Measurements from ENCODE around the gene HLA-E.
A peak's percentile ranks its signal among the peaks of the same experiment; 100 is the strongest.
"Not testable (repeated sequence)": the region's sequence is repeated elsewhere in the genome, so short reads cannot be mapped to it uniquely, and the experiment has no call there.

Gene HLA-E

GRCh38 chr6:30462482-30462881, 26.8 kb upstream of the HLA-E start:
- DNase-seq (ENCODE audit: low read depth), result no peak
- H3K4me3 ChIP-seq (ENCODE audit: control insufficient read depth, low read depth, low read length), result no peak overlapping the region
- no peak for TF ChIP-seq CTCF (IDR thresholded peaks at IDR 0.05; ENCODE audit: control insufficient read depth, insufficient read depth, low read depth, low read length, missing control alignments)

GRCh38 chr6:30463242-30463641, 26.1 kb upstream of the HLA-E start:
- no peak overlapping the region for H3K4me3 ChIP-seq (ENCODE audit: control insufficient read depth, low read depth, low read length)
- DNase-seq (ENCODE audit: low read depth), result no peak
- no peak for TF ChIP-seq CTCF (IDR thresholded peaks at IDR 0.05; ENCODE audit: control insufficient read depth, insufficient read depth, low read depth, low read length, missing control alignments)

DNA sequence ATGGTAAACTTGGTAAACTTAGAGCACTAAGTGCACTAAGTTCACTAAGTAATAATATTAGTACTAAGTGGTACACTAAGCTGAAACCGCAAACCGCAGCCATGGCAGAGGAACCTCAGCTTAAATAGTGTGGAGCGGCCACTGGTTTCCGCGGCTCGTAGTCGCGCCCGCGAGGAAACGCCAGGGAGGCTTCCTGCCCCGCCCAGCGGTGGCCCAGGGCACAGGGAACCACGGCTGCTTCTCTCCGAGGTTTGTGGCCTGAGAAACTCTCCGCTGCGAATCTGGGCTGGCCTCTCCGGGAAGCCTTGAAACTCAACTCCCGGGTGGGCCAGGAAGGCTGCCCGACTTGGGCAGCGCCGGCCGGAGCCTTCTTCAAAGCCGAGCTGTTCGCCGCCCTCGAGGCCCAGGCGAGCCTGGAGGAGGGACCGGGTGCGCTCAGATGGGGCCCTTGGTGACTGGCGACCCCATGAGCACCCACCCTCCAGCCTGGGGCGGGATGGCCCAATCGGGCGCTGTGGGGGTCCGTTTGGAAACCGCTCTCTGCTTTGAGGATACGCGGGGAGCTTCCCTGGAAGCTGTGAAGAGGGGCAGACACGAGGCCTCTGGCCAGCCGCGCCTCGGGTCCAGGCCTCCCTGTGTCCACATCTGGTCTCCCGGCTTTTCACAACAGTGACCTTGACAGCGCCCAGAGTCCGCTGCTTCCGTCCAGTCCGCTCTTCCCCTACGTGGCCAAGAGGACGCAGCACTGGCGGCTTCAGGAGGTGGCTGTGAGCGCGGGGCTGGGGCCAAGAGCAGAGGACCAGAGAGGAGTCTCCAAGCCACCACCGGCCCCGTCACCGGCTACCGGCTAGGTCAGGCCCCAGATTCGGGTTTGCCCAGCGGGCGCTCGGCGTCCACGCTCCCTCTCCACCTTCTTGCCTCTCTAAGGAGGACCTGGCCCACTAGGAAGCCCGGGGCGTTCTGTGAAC, 25.4 kb upstream of the HLA-E start:
- DNase-seq (ENCODE audit: low read depth), result no peak
- H3K4me3 ChIP-seq (ENCODE audit: control insufficient read depth, low read depth, low read length), result no peak overlapping the region
- TF ChIP-seq CTCF (IDR thresholded peaks at IDR 0.05; ENCODE audit: control insufficient read depth, insufficient read depth, low read depth, low read length, missing control alignments), result no peak

GRCh38 chr6:30465595-30466306, 23.6 kb upstream of the HLA-E start:
- no peak for TF ChIP-seq CTCF (IDR thresholded peaks at IDR 0.05; ENCODE audit: control insufficient read depth, insufficient read depth, low read depth, low read length, missing control alignments)
- H3K4me3 ChIP-seq (ENCODE audit: control insufficient read depth, low read depth, low read length), result peak overlapping the region; percentile 48
- no peak for DNase-seq (ENCODE audit: low read depth)

- no peak overlapping the region for H3K4me3 ChIP-seq (ENCODE audit: control insufficient read depth, low read depth, low read length)
- no peak for DNase-seq (ENCODE audit: low read depth)
- TF ChIP-seq CTCF (IDR thresholded peaks at IDR 0.05; ENCODE audit: control insufficient read depth, insufficient read depth, low read depth, low read length, missing control alignments), result no peak
Measured at GRCh38 chr6:30470968-30471367, 18.3 kb upstream of the HLA-E start.

- not testable (repeated sequence) for H3K4me3 ChIP-seq (ENCODE audit: control insufficient read depth, low read depth, low read length); DNase-seq (ENCODE audit: low read depth)
Measured at GRCh38 chr6:30475116-30475515, 14.2 kb upstream of the HLA-E start.
